GM21381 (cell line): ENCODE measurements around the gene MRPS16.

Source experiments
- ATAC-seq: cut with Tn5 transposase; IDR thresholded peaks from one replicate; pipeline ENCODE4 v1.9.1; 2021; ENCODE audit warnings: mild to moderate bottlenecking, moderate library complexity; ENCODE audit not compliant: unreplicated experiment

Gene MRPS16

DNA sequence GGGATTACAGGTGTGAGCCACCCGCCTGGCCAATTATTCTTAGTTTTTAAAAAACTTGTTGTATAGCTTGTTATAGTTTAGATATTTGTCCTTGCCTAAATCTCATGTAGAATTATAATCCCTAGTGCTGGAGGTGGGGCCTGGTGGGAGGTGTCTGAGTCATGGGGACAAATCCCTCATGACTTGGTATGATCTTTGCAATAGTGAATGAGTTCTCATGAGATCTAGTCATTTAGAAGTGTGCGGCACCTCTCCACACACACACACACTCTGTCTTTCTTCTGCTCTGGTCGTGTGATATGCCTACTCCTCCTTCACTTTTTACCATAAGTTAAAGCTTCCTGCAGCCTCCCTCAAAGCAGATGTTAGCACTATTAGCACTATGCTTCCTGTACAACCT, 47.4 kb downstream of the MRPS16 start:
- no peak for ATAC-seq
